Uterus (tissue), 2 donors: Measurements from ENCODE around the gene RPAP2.

Experiments
- POLR2A ChIP-seq, 2 donors: fragments of 450-650 bp; IDR thresholded peaks; one replicate each; pipeline ENCODE4 v1.6.1; 2016; ENCODE audit warnings: antibody characterized with exemption in 2 of 2, mild to moderate bottlenecking in 1 of 2, moderate library complexity in 1 of 2
- TF ChIP-seq, protein P1 (sequence below), 4 experiments: fragments of 200-600 bp in 2 of 4; fragments of 450-650 bp in 2 of 4; sonication (generic) in 2 of 4; IDR thresholded peaks; one replicate each; pipeline ENCODE4 v1.5.1; 2016 to 2019; ENCODE audit warnings: antibody characterized with exemption in 4 of 4, mild to moderate bottlenecking in 2 of 4, moderate library complexity in 1 of 4

DNA sequence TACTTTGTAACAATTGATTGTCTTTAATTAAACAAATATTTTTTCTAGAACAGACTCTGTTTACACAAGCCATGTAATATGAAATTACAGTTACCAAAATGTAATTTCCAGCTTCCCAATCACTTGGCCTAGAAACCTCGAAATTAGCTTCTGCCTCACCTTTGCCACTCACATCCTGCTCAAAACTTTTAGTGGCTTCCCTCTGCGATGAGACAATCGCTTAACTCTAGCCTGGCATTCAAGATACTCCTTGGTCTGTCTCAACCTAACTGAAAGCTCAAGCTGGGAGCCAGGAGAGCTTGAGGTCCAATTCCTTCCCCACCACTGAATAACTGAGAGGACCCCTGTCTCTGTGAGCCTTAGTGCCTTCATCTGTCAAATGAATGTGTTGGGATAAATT is 145.0 kb downstream of the RPAP2 start:
- TF ChIP-seq, protein P1, sequence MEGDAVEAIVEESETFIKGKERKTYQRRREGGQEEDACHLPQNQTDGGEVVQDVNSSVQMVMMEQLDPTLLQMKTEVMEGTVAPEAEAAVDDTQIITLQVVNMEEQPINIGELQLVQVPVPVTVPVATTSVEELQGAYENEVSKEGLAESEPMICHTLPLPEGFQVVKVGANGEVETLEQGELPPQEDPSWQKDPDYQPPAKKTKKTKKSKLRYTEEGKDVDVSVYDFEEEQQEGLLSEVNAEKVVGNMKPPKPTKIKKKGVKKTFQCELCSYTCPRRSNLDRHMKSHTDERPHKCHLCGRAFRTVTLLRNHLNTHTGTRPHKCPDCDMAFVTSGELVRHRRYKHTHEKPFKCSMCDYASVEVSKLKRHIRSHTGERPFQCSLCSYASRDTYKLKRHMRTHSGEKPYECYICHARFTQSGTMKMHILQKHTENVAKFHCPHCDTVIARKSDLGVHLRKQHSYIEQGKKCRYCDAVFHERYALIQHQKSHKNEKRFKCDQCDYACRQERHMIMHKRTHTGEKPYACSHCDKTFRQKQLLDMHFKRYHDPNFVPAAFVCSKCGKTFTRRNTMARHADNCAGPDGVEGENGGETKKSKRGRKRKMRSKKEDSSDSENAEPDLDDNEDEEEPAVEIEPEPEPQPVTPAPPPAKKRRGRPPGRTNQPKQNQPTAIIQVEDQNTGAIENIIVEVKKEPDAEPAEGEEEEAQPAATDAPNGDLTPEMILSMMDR (IDR thresholded peaks at IDR 0.05) = no peak
- TF ChIP-seq POLR2A (IDR thresholded peaks at IDR 0.05) = no peak
